HG03097 (cell line): ENCODE measurements around the gene GJB2.

Source experiments
- ATAC-seq: cut with Tn5 transposase; IDR thresholded peaks from one replicate; pipeline ENCODE4 v1.9.1; 2021; ENCODE audit not compliant: unreplicated experiment, low FRiP score

Gene GJB2

DNA sequence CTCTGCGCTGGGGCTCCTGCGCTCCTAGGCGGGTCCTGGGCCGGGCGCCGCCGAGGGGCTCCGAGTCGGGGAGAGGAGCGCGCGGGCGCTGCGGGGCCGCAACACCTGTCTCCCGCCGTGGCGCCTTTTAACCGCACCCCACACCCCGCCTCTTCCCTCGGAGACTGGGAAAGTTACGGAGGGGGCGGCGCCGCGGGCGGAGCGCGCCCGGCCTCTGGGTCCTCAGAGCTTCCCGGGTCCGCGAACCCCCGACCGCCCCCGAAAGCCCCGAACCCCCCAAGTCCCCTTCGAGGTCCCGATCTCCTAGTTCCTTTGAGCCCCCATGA is at the start of gene GJB2:
Gene GJB2, minus strand, starts transcription at position 103 of the 326 bp plus-strand sequence. CDS start 3,357 bp downstream, outside the sequence.
- no peak for ATAC-seq

DNA sequence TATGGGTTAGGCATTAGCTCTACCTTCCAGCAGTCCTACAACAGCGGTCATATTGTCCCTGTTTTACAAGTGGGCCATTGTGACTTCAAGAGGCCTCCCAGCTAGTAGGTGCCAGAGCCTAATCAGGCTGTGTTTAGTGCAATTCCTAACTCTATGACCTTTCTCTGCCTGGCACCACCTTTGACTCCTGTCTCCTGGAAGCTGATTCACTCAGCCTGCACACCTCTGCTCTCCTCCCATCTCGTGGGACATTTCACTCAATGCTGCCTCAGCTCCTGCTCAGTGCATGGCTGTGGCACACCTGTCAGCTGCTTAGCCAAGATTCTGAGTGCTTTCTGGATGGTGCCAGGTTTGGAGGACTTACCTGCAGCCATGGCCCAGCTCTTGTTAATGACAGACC is 48.9 kb upstream of the GJB2 start:
- no peak for ATAC-seq

DNA sequence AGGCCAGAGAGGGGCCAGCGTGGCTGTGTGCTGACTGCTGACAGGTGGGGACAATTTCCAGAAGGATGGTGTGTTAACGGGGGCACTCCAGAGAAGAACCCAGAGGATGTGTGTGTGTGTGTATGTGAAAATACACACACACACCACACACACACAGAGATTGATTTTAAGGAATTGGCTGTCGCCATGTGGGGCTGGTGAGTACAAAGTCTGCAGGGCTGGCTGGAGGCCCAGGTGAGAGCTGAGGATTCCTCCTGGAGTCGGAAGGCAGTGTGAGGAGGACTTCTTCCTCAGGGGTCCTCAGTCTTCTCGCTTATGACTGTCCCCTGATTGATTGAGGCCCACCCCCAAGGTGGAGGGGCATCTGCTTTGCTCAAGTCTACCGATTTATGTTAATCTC is 47.0 kb upstream of the GJB2 start:
- no peak for ATAC-seq

DNA sequence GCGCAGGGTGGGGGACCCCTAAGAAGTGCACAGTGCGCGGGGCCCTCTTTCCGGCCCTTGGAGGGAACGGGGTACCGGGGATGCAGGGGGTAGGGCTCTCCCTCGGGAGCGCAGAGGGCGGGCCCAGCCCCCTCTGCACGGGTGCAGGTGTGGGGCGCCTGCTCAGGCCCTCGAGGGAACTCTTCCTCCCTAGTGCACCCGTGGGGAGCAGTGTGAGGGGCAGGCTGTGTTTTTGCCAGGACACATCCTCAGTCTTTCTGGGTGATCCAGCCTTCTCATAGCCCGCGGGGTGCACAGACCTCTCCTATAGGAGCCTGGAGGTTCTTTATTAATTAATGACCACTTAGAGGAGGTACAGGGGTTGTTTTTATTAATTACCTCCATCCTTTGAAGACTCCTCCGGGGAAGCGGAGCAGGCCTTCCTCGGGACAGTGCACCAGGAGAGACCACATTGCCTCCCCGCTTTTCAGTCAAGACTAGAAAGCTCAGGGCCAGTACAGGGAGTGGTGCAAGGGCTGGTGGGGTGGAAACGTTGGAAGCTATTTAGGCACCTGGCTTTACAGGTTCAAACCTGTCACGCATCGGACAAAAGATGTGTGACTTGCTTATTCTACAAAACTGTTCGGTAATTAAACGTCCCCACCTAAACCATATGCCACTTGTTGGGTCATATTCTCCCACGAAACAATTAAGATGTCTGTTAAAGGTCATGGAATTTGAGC is 40.0 kb upstream of the GJB2 start:
- no peak for ATAC-seq

DNA sequence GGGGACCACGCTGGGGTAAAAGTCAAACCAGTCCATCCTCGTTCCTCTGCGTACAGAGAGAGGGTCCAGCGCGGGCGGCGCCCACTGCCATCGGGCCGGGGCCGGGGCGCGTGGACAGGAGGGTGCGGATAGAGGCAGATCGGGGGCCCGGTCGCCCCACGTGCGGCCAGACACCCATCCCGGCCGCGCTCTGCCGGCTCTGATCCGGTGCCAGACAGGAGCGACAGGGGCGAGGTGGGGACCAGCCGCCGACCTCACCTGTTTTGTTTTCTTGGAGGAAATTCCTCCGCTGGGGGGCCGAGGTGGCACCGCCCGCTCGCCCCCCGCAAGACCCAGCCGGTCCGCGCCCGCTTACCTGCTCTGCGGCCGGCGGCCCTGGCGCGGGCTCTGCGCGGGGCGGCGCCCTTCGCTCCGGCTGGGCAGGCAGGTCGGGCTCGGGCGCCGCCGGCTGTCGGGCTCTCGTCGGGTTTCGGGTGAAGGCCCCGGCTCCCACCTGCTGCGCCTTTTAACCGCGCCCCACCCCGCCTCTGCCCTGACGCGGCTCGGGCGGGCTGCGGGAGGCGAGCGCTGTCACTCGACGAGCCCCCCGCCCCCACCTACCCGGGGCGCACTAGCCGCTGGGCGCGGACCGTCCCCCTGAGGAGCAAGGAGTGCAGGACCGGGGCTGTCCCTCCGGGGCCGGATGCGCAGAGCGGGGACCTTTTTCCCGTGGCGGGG is 39.3 kb upstream of the GJB2 start, which contains the start of gene GJB6:
Gene GJB6, minus strand, starts transcription at position 481 of the 717 bp plus-strand sequence. CDS start 8,839 bp downstream, outside the sequence.
- ATAC-seq, result no peak

GRCh38 chr13:20230913-20231838 is 38.4 kb upstream of the GJB2 start:
- no peak for ATAC-seq

GRCh38 chr13:20227730-20228129 is 35.0 kb upstream of the GJB2 start:
- ATAC-seq, result no peak

DNA sequence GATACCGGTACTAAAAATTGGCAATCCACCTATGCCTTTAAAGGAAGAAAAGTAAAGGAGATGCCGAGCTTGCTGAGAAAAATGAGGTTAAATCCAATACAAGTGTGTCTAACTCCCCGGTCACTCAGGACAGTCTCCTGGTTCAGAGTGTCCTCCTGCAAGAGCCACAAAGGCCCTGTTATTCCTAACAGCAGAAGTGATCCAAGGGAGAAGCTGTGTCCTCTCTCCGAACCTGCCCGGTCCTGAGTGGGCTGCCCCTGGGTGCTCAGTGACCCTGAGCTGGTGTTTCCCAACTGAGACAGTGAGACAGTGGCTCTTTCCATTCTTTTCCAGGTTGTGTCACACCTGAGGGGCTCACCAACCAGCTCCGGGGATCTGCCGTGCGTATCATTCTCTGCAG is 34.5 kb upstream of the GJB2 start:
- no peak for ATAC-seq

DNA sequence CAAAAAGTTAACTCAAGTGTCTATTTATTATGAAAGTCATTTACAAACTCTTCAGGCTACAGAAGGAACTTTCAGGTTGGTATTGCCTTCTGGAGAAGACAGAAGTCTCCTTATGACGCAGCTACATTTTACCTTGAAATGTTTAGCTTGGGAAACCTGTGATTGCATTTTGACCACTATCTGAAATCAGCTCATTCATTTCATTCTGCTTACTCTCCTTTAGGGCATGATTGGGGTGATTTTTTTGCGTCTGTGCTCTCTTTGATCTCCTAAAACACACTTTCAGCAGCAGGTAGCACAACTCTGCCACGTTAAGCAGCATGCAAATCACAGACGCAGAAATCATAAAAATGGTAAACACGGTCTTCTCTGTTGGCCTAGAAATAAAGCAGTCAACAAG is 29.8 kb upstream of the GJB2 start:
- no peak for ATAC-seq

GRCh38 chr13:20221772-20222171 is 29.0 kb upstream of the GJB2 start:
- ATAC-seq, result no peak

- peak; percentile 96 for ATAC-seq
These were observed 26.8 kb upstream of the GJB2 start for GRCh38 chr13:20219577-20219976.

DNA sequence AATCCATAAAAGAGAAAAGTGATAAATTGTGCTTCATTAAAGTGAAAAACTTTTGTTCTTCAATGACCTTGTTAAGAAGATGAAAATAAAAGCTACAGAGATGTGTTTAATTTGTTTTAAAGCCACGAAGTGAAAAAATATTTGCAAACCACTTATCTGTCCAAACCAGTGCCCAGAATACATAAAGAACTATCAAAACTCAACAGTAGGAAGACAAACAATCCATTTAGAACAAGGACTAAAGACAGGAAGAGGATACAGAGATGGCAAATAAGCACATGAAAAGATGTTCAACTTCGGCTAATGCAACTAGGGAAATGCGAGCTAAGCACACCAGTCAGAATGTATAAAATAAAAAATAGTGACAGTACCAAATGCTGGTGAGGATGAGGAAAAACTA is 24.4 kb upstream of the GJB2 start:
- ATAC-seq, result no peak

DNA sequence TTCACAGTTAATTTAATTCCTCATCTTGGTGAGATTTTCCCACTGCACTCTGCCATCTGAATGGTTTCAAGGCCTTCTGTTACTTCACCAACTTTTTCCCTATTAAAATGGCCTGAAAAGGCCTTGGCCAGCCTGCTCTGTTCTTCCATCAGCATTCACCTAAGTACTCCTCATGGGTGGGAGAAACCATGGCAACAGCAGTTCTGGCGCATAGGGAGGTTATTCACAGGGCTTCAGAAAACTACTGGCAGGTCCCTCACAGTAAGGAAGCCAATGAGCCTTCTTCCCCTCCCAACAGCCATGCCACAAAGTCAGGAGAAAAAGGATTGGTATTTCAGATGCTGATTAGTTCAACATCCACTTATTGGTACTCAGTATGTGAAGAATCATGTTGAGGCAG is 17.2 kb upstream of the GJB2 start:
- ATAC-seq, result no peak

- no peak for ATAC-seq
These were observed 14.0 kb upstream of the GJB2 start for GRCh38 chr13:20206698-20207235.

GRCh38 chr13:20206065-20206697 is 13.4 kb upstream of the GJB2 start:
- ATAC-seq, result no peak

DNA sequence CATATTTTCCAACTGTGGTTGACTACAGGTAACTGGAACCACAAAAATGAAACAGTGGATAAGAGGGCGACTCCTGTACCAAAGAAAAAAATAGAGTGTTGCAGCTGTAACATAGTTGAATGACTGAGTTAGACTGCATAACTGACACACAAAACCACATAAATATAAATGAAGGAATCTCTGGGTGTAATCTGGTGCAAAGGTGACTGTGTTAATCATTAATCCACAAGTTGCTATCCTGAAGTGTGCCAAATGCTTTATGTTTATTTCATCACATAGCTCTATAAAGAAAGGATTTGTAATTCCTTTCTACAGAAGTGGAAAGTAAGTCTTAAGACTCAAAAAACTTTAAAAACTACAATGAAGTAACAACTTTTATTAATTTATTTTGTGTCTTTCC is 6.0 kb upstream of the GJB2 start:
- no peak for ATAC-seq

GRCh38 chr13:20197361-20197834 is 4.7 kb upstream of the GJB2 start:
- no peak for ATAC-seq

GRCh38 chr13:20195801-20196200 is 3.1 kb upstream of the GJB2 start:
- ATAC-seq, result no peak

GRCh38 chr13:20193907-20194631 is 1.3 kb upstream of the GJB2 start:
- ATAC-seq, result no peak
